ENCODE measurements around the gene SHROOM4.

DNA sequence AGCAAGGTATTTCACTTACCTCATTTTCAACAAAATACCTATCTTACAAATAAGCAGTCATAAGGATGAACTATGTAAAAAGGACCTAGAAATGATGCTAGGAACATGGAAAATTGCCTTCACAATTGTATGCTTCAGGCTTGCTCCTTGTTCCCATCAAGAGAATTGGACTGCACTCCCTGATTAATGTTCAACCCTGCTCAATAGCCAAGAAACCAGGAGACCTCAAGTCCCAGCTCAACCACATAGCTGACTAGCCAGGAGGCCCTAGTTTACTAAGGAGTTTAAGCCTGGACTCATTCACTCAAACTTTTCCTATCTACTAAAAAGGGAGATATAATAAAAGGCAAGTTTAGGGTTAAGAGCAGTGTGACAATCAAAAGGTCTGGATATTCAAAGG is 196.8 kb downstream of the SHROOM4 start:
- TF ChIP-seq CTCF (IDR thresholded peaks at IDR 0.05; ENCODE audit: insufficient read depth, low read depth, low read length) (no peak), EZH2 (IDR thresholded peaks at IDR 0.05; ENCODE audit: insufficient read depth, low read length) (no peak)

Data from astrocyte (in vitro differentiated cells and primary cell).